T-cell (primary cell): ENCODE results near the gene MYO1H. TPM values are rescaled to one million over a fixed set of nuclear protein-coding genes. Genes with fewer than 3 reads are reported as not detected.

ENCODE experiments used
- ATAC-seq, 4 experiments: fragments of 200-7000 bp in 3 of 4; fragments of 150-1000 bp in 1 of 4; cut with Tn5 transposase; replicated peaks in 1 of 4; 1 replicate in 3 of 4; 2 replicates in 1 of 4; pipeline ENCODE4 v1.10.0; 2021; ENCODE audit warnings: moderate library complexity in 3 of 4, mild to moderate bottlenecking in 2 of 4, moderate number of reproducible peaks in 1 of 4
- CTCF ChIA-PET, 2 donors: fragments of 300-600 bp; sonication (Branson Sonifier 250); formaldehyde crosslinking; loops; one replicate each; lab custom pipeline; 2022; ENCODE audit warnings: antibody characterized with exemption in 2 of 2; lab: Charles Lee
- POLR2A ChIA-PET, 2 donors: fragments of 300-600 bp; sonication (Branson Sonifier 250); formaldehyde crosslinking; loops; one replicate each; lab custom pipeline; 2022; ENCODE audit warnings: antibody characterized with exemption in 2 of 2; lab: Charles Lee
- DNase-seq, 35 experiments: peaks; one replicate each; pipeline versions ENCODE4 v3.0.0 to v3.0.0-alpha.2; 2013 to 2023
- H3K27ac ChIP-seq: one replicate; pipeline ENCODE4 v1.5.1; 2013; ENCODE audit warnings: low read length
- H3K27me3 ChIP-seq, 2 experiments: replicated peaks in 1 of 2; 1 replicate in 1 of 2; 2 replicates in 1 of 2; pipeline versions ENCODE4 v1.6.1 to v1.7.0; 2013; ENCODE audit warnings: low read length in 1 of 2, mixed read lengths in 1 of 2; ENCODE audit not compliant: control insufficient read depth in 2 of 2, insufficient read depth in 2 of 2; ENCODE audit errors: extremely low read depth in 1 of 2
- H3K36me3 ChIP-seq, 2 donors: 1 replicate in 1 of 2; 2 replicates in 1 of 2; pipeline versions ENCODE4 v1.6.1 to v1.7.0; 2013; ENCODE audit warnings: low read length in 1 of 2; ENCODE audit not compliant: control insufficient read depth in 2 of 2, insufficient read depth in 1 of 2; ENCODE audit errors: extremely low read depth in 1 of 2
- H3K4me1 ChIP-seq, 2 experiments: 1 replicate in 1 of 2; 2 replicates in 1 of 2; pipeline versions ENCODE4 v1.6.1 to v1.7.0; 2013; ENCODE audit warnings: low read length in 2 of 2, mixed read lengths in 1 of 2; ENCODE audit not compliant: insufficient read depth in 2 of 2, control insufficient read depth in 1 of 2; ENCODE audit errors: extremely low read depth in 1 of 2
- H3K4me3 ChIP-seq, 2 donors: 1 replicate in 1 of 2; 2 replicates in 1 of 2; pipeline versions ENCODE4 v1.5.1 to v1.7.0; 2013; ENCODE audit warnings: mild to moderate bottlenecking in 2 of 2, low read length in 1 of 2, moderate library complexity in 1 of 2; ENCODE audit not compliant: control insufficient read depth in 1 of 2; ENCODE audit errors: extremely low read depth in 1 of 2
- H3K9me3 ChIP-seq: 2 replicates; pipeline ENCODE4 v1.7.0; 2013
- H3K27ac Mint-ChIP-seq, 2 donors: one replicate each; pipeline ENCODE4 v1.8.0; 2020 to 2021; ENCODE audit warnings: mild to moderate bottlenecking in 2 of 2, mixed read lengths in 2 of 2
- H3K27me3 Mint-ChIP-seq, 2 donors: one replicate each; pipeline ENCODE4 v1.8.0; 2021 to 2022; ENCODE audit warnings: mixed read lengths in 2 of 2
- H3K36me3 Mint-ChIP-seq: one replicate; pipeline ENCODE4 v1.8.0; 2021; ENCODE audit warnings: mixed read lengths
- H3K4me1 Mint-ChIP-seq, 3 donors: one replicate each; pipeline ENCODE4 v1.8.0; 2020 to 2022; ENCODE audit warnings: mixed read lengths in 3 of 3, mild to moderate bottlenecking in 1 of 3
- H3K4me3 Mint-ChIP-seq, 3 donors: one replicate each; pipeline ENCODE4 v1.8.0; 2020 to 2022; ENCODE audit warnings: mild to moderate bottlenecking in 3 of 3, mixed read lengths in 3 of 3, moderate library complexity in 3 of 3
- H3K9me3 Mint-ChIP-seq, 3 donors: one replicate each; pipeline ENCODE4 v1.8.0; 2020 to 2022; ENCODE audit warnings: mixed read lengths in 3 of 3
- WGBS: methylation state at CpG from one replicate; pipeline ENCODE4 v1.1.5; 2013; ENCODE audit warnings: missing lambda C conversion rate; ENCODE audit not compliant: insufficient coverage; 5-methylcytosine and 5-hydroxymethylcytosine counted together
- total RNA-seq, 35 experiments: library from RNA in 6 of 35; stranded (reverse) in 6 of 35; fragments of 120-200 nt in 1 of 35; gene quantifications; one replicate each; pipeline versions ENCODE4 v1.2.1 to v1.2.4 and lab custom pipeline; 2013 to 2026

MYO1H gene
- total RNA-seq, 5 donors from 2014 or later (not counting 1 experiment from before 2014, with no cell fraction given) = not detected

DNA sequence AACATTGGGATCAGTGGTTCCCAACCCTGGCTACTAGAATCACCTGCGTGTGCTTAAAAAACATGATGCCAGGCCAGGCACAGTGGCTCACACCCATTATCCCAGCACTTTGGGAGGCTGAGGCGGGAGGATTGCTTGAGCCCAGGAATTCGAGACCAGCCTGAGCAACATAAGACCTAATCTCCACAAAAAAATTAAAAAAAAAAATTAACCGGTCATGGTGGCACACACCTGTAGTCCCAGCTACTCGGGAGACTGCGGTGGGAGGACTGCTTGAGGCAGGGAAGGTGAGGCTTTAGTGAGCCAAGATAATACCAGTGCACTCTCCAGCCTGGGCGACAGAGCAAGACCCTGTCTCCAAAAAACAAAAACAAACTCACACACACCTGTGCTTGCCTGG is 127.4 kb downstream of the MYO1H start:
- Mint-ChIP-seq H3K4me3 (peak overlapping the region; percentile 18 to 99 (median 98)), H3K9me3 (no peaks in the 10 kb centered on the region), H3K36me3 (peaks cover 6% of the 10 kb centered on the region), H3K27me3 (no peaks in the 10 kb centered on the region), H3K4me1 (peaks cover 49 to 64% (median 64%) of the 10 kb centered on the region in 3 donors), H3K27ac (no peak overlapping the region)
- H3K27me3 ChIP-seq = no peaks in the 10 kb centered on the region
- no peak overlapping the region for H3K27ac ChIP-seq
- no peaks in the 10 kb centered on the region for H3K9me3 ChIP-seq
- DNase-seq (no peak), ATAC-seq (no peak)
- no CpG with 5 or more reads among the region's 7 CpGs for WGBS
- no peak overlapping the region for H3K4me3 ChIP-seq
- H3K4me1 ChIP-seq = peaks cover 19 to 28% of the 10 kb centered on the region in 2 experiments
- ChIA-PET POLR2A (no interaction called here), CTCF (interaction anchor here (0.6 kb wide), 2 partner anchors 43 to 1089 kb away, joined by 3 to 6 read pairs; no protein-coding TSS in a partner anchor)
- H3K36me3 ChIP-seq = peaks cover 0 to 4% of the 10 kb centered on the region in 2 donors

DNA sequence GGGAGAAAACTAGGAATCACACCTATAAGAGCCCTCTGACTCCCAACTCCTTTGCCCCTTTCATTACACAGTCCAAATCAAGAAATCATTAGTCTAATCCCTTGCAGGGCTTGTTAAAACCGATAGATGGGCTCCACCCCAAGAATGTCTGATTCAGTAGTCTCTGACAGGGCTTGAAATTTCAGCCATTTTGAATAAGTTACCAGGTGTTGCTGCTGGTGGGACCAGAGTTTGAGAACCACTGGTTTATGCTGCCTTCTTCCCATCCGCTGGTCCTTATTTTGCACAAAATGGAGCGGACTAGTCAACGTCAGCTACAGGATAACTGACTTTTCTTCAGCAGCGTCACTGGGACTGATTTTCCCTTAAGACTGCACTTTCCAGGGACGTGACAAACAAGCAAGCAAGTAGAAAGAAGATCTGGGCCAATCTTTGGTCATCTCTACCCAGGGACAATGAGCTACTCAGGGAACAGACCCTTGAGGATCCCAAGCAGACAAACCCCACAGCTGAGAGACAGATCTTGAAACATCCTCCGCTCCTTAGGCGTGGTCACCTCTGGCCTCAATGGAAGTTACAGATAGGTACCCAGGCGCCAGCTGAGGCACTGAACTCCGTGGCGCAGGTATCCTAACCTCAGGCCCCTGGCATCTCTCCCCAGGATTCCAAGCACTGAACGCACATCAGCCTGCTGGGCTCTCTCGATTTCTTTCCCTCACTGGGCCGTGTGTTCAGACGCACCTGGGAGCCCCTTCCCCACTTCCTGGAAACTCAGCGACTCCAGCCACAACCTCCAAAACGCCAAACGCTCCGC is 128.5 kb downstream of the MYO1H start:
- Histone ChIP-seq H3K4me1 (peaks cover 19 to 32% of the 10 kb centered on the region in 2 experiments), H3K27me3 (no peaks in the 10 kb centered on the region), H3K9me3 (no peaks in the 10 kb centered on the region), H3K36me3 (peaks cover 0 to 4% of the 10 kb centered on the region in 2 donors), H3K4me3 (peak overlapping the region; percentile 93 to 100), H3K27ac (peak overlapping the region; percentile 72)
- H3K36me3 Mint-ChIP-seq = no peaks in the 10 kb centered on the region
- peak overlapping the region; percentile 96 to 99 (median 98) for H3K4me3 Mint-ChIP-seq
- CTCF ChIA-PET = interaction anchor here in 1 of 2 donors (1.3 to 1.8 kb wide), 2 partner anchors 43 to 369 kb away, joined by 4 to 5 read pairs; no protein-coding TSS in a partner anchor
- no peak for ATAC-seq
- 28% methylated on average over 18 of the region's 19 CpGs for WGBS
- peaks cover 50 to 55% (median 54%) of the 10 kb centered on the region in 3 donors for H3K4me1 Mint-ChIP-seq
- POLR2A ChIA-PET = no interaction called here
- H3K27me3 Mint-ChIP-seq = no peaks in the 10 kb centered on the region
- no peak for DNase-seq
- H3K27ac Mint-ChIP-seq = peak overlapping the region; percentile 98 to 99
- H3K9me3 Mint-ChIP-seq = no peaks in the 10 kb centered on the region

DNA sequence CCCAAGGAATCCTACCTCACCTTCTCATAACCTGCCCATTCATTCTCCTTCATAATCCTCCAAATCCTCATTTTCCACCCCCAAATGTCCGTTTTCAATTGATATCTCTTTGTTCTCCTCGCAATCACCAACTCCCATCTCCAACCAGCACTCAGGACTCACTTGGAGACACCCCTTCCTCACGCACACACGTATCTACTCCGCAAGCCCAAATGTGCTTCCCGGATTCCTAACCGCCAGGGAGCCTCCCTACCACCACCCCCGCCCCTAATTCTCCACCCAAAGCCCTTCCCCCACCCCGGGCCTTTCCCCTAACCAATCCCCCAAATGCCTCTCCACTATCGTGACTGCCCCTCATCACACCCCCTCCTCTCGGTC is 129.1 kb downstream of the MYO1H start:
- H3K36me3 Mint-ChIP-seq = no peaks in the 10 kb centered on the region
- H3K27ac ChIP-seq = peak overlapping the region; percentile 72
- H3K27ac Mint-ChIP-seq = peak overlapping the region; percentile 98 to 99
- ChIA-PET CTCF (interaction anchor here in 1 of 2 donors (0.7 to 1.8 kb wide), 3 partner anchors 44 to 484 kb away, joined by 3 to 5 read pairs (median 4); no protein-coding TSS in a partner anchor), POLR2A (interaction anchor here in 1 of 2 donors (1.0 kb wide), 1 partner anchor 13 kb away, joined by 7 read pairs; no protein-coding TSS in a partner anchor)
- no peaks in the 10 kb centered on the region for H3K9me3 Mint-ChIP-seq
- H3K4me1 Mint-ChIP-seq = peaks cover 50 to 54% (median 53%) of the 10 kb centered on the region in 3 donors
- no peaks in the 10 kb centered on the region for H3K27me3 Mint-ChIP-seq
- peak overlapping the region; percentile 93 to 100 for H3K4me3 ChIP-seq
- H3K36me3 ChIP-seq = peaks cover 0 to 4% of the 10 kb centered on the region in 2 donors
- H3K27me3 ChIP-seq = no peaks in the 10 kb centered on the region
- H3K4me1 ChIP-seq = peaks cover 19 to 32% of the 10 kb centered on the region in 2 experiments
- DNase-seq (no peak), ATAC-seq (peak in 2 of 4 experiments; percentile 3 to 5)
- 0% methylated on average over 9 of the region's 11 CpGs for WGBS
- H3K4me3 Mint-ChIP-seq = peak overlapping the region; percentile 96 to 99 (median 98)
- H3K9me3 ChIP-seq = no peaks in the 10 kb centered on the region

DNA sequence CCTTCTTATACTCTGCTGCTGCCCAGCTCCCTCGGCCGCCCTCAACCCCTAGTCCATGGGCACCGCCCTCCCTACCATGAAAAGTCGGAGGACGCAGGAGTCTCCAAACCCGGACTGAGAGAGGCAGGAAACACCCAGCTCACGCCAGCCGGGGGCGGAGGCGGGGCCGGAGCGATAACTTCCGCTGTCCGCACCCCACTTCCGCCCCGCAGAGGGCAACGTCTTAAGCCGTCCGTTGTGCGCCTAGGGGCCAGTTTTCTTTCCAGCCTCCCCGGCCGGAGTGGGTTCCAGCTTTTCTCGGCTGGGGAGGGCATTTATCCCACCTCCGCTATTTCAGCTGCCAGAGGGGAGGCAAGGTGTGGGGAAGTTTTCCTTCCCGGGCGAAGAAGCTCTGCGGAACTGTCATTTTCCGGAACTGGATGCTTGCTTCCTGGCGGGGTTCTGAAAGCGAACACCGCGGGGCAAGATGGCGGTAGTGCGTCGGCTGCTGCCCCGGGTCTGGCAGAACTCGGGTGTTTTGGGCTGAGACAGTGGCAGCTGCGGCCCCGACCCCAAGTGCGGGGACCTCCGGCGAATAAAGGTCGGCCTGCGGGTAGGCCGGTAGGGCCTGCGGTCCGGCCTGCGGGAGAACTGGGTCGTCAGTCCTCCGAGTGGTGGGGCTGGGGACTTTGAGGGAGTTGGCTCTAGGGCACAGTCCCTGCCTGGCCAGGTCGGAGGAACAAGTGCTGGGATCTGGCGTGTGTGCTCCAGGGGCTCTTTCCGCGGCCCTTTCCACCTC is 129.7 kb downstream of the MYO1H start, which contains the start of the genes KCTD10 and UBE3B:
Gene KCTD10 (minus strand): TSS at position 116 of the 778 bp plus-strand sequence. CDS start 38 bp downstream, at position 78.
Gene UBE3B (plus strand): TSS at position 450 of the 778 bp plus-strand sequence. CDS start 5,918 bp downstream, outside the sequence.
- peak; percentile 96 to 97 (median 96) for ATAC-seq

GRCh38 chr12:109477963-109478315 is 130.2 kb downstream of the MYO1H start:
- Histone ChIP-seq H3K9me3 (no peaks in the 10 kb centered on the region), H3K27ac (peak overlapping the region; percentile 72), H3K4me3 (peak overlapping the region; percentile 93 to 100), H3K27me3 (no peaks in the 10 kb centered on the region), H3K4me1 (peaks cover 19 to 32% of the 10 kb centered on the region in 2 experiments), H3K36me3 (peaks cover 0 to 4% of the 10 kb centered on the region in 2 donors)
- POLR2A ChIA-PET = interaction anchor here in 1 of 2 donors (0.6 kb wide), 1 partner anchor 629 kb away, joined by 3 read pairs; no protein-coding TSS in a partner anchor
- WGBS = 13% methylated on average over 6 of the region's 9 CpGs
- no peaks in the 10 kb centered on the region for H3K9me3 Mint-ChIP-seq
- no peaks in the 10 kb centered on the region for H3K36me3 Mint-ChIP-seq
- CTCF ChIA-PET = interaction anchor here (0.6 to 1.8 kb wide), 4 partner anchors 8 to 367 kb away, joined by 3 to 5 read pairs (median 4); no protein-coding TSS in a partner anchor
- peak overlapping the region; percentile 98 to 99 for H3K27ac Mint-ChIP-seq
- ATAC-seq = no peak
- no peak for DNase-seq
- no peaks in the 10 kb centered on the region for H3K27me3 Mint-ChIP-seq
- peaks cover 50 to 52% (median 50%) of the 10 kb centered on the region in 3 donors for H3K4me1 Mint-ChIP-seq
- peak overlapping the region; percentile 96 to 99 (median 98) for H3K4me3 Mint-ChIP-seq

More for the DNA sequence above, 129.7 kb downstream of the MYO1H start, which contains the start of the genes KCTD10 and UBE3B:
- Histone ChIP-seq H3K27me3 (no peaks in the 10 kb centered on the region), H3K4me3 (peak within 1 kb of the TSS; percentile 93 to 100), H3K4me1 (peaks cover 19 to 32% of the 10 kb centered on the region in 2 experiments), H3K9me3 (no peaks in the 10 kb centered on the region), H3K36me3 (peaks cover 0 to 4% of the 10 kb centered on the region in 2 donors), H3K27ac (peak within 1 kb of the TSS; percentile 72)
- Mint-ChIP-seq H3K27ac (peak within 1 kb of the TSS; percentile 98 to 99), H3K9me3 (no peaks in the 10 kb centered on the region), H3K4me1 (peaks cover 50 to 54% (median 53%) of the 10 kb centered on the region in 3 donors), H3K36me3 (no peaks in the 10 kb centered on the region), H3K27me3 (no peaks in the 10 kb centered on the region), H3K4me3 (peak within 1 kb of the TSS; percentile 96 to 99 (median 98))
- WGBS = 0% methylated on average over 47 of the region's 54 CpGs
- ChIA-PET POLR2A (interaction anchor here in 1 of 2 donors (0.6 to 1.0 kb wide), 2 partner anchors 13 to 628 kb away, joined by 3 to 7 read pairs; no protein-coding TSS in a partner anchor), CTCF (interaction anchor here (0.6 to 1.8 kb wide), 6 partner anchors 9 to 1086 kb away, joined by 3 to 5 read pairs (median 4); no protein-coding TSS in a partner anchor)
- peak; percentile 63 to 92 (median 81) for DNase-seq
